GM12892 (cell line): ENCODE measurements around the gene LGR4.

ENCODE experiments used
- POLR2A ChIP-seq: IDR thresholded peaks from 2 replicates; pipeline ENCODE4 v1.6.1; 2011; ENCODE audit warnings: low read depth, low read length, control low read depth
- POLR2AphosphoS5 ChIP-seq: IDR thresholded peaks from 2 replicates; pipeline ENCODE4 v1.6.1; 2011; ENCODE audit warnings: low read depth, low read length, control low read depth
- TAF1 ChIP-seq: IDR thresholded peaks from 2 replicates; pipeline ENCODE4 v1.6.1; 2011; ENCODE audit warnings: low read depth, mild to moderate bottlenecking, control low read depth, low read length, borderline replicate concordance

GRCh38 chr11:27420722-27421572 lies 51.6 kb downstream of the LGR4 start:
- TF ChIP-seq POLR2A (no peak), TAF1 (no peak), POLR2AphosphoS5 (no peak)
